H1 (cell line): Measurements from ENCODE around the gene KIF1B.

ENCODE experiments used
- ASH2L ChIP-seq: fragments of 200-600, 300-600 bp; sonication (generic); IDR thresholded peaks from one replicate; pipeline ENCODE4 v1.7.1; 2017; ENCODE audit warnings: low read length
- CTBP2 ChIP-seq: IDR thresholded peaks from 2 replicates; pipeline ENCODE4 v1.7.0; 2011; ENCODE audit warnings: borderline replicate concordance, mild to moderate bottlenecking, moderate library complexity, mixed read lengths, low read length; ENCODE audit not compliant: insufficient read depth, insufficient read length
- EP300 ChIP-seq, 2 experiments: IDR thresholded peaks; 1 replicate in 1 of 2; 2 replicates in 1 of 2; pipeline ENCODE4 v1.6.1; 2011 to 2012; ENCODE audit warnings: low read depth in 2 of 2, low read length in 2 of 2, mild to moderate bottlenecking in 2 of 2, borderline replicate concordance in 1 of 2, inconsistent platforms in 1 of 2, moderate library complexity in 1 of 2
- EZH2 ChIP-seq: fragments of 200-600 bp; sonication (generic); IDR thresholded peaks from 2 replicates; pipeline ENCODE4 v1.7.1; 2012; ENCODE audit warnings: low read depth, mild to moderate bottlenecking, moderate library complexity, low read length, inconsistent platforms; ENCODE audit not compliant: severe bottlenecking
- HDAC2 ChIP-seq, 2 experiments: fragments of 300-600 bp in 1 of 2; sonication (generic) in 1 of 2; IDR thresholded peaks; 2 replicates each; pipeline ENCODE4 v1.6.1; 2011 to 2012; ENCODE audit warnings: low read depth in 2 of 2, low read length in 2 of 2, mild to moderate bottlenecking in 2 of 2, moderate library complexity in 2 of 2, borderline replicate concordance in 1 of 2, inconsistent platforms in 1 of 2
- JUN ChIP-seq: IDR thresholded peaks from 2 replicates; pipeline ENCODE4 v1.6.1; 2011; ENCODE audit warnings: low read depth, mild to moderate bottlenecking, improper control_type of control experiment, low read length
- POLR2A ChIP-seq, 2 experiments: IDR thresholded peaks; 1 replicate in 1 of 2; 2 replicates in 1 of 2; pipeline ENCODE4 v1.6.1; 2011; ENCODE audit warnings: low read depth in 2 of 2, low read length in 2 of 2, mild to moderate bottlenecking in 2 of 2; ENCODE audit errors: control extremely low read depth in 1 of 2
- RAD21 ChIP-seq, 2 experiments: IDR thresholded peaks in 1 of 2; conservative IDR thresholded peaks in 1 of 2; 2 replicates each; pipeline ENCODE4 v1.6.1; 2011; ENCODE audit warnings: low read depth in 2 of 2, low read length in 2 of 2, improper control_type of control experiment in 1 of 2, inconsistent platforms in 1 of 2, mild to moderate bottlenecking in 1 of 2, moderate library complexity in 1 of 2
- RFX5 ChIP-seq: IDR thresholded peaks from 2 replicates; pipeline ENCODE4 v1.6.1; 2011; ENCODE audit warnings: low read depth, low read length, improper control_type of control experiment, borderline replicate concordance
- TF ChIP-seq, protein P1 (sequence below), 3 experiments: IDR thresholded peaks; 1 replicate in 2 of 3; 2 replicates in 1 of 3; pipeline versions ENCODE4 v1.5.1 to v1.6.1; 2011; ENCODE audit warnings: low read length in 3 of 3, mild to moderate bottlenecking in 3 of 3, inconsistent platforms in 2 of 3, low read depth in 1 of 3, moderate library complexity in 1 of 3; ENCODE audit not compliant: insufficient read depth in 1 of 3; ENCODE audit errors: control extremely low read depth in 1 of 3
- TF ChIP-seq, protein P2 (sequence below): IDR thresholded peaks from 2 replicates; pipeline ENCODE4 v1.6.1; 2012; ENCODE audit warnings: inconsistent platforms

DNA sequence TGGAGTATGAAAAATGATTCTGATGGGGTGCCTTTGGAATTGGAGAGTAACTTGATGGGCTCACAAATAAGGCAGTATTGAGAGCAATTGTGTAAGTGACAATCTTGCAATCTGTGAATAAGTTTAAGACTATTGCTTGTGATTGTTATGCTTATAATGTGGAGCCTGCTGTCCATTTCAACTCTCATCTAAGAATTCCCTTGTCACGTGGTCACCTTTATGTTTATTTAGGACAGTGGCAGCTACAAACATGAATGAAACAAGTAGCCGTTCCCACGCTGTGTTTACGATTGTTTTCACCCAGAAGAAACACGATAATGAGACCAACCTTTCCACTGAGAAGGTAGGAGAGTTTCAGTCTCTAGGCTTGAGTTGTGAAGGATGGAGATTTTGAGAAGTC, 57.6 kb downstream of the KIF1B start:
- TF ChIP-seq, protein P1, sequence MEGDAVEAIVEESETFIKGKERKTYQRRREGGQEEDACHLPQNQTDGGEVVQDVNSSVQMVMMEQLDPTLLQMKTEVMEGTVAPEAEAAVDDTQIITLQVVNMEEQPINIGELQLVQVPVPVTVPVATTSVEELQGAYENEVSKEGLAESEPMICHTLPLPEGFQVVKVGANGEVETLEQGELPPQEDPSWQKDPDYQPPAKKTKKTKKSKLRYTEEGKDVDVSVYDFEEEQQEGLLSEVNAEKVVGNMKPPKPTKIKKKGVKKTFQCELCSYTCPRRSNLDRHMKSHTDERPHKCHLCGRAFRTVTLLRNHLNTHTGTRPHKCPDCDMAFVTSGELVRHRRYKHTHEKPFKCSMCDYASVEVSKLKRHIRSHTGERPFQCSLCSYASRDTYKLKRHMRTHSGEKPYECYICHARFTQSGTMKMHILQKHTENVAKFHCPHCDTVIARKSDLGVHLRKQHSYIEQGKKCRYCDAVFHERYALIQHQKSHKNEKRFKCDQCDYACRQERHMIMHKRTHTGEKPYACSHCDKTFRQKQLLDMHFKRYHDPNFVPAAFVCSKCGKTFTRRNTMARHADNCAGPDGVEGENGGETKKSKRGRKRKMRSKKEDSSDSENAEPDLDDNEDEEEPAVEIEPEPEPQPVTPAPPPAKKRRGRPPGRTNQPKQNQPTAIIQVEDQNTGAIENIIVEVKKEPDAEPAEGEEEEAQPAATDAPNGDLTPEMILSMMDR (IDR thresholded peaks at IDR 0.05; ENCODE audit: control extremely low read depth in 1 of 3, insufficient read depth in 1 of 3, low read depth in 1 of 3, low read length in 3 of 3): no peak
- no peak for TF ChIP-seq ASH2L
- TF ChIP-seq POLR2A (IDR thresholded peaks at IDR 0.05; ENCODE audit: control extremely low read depth in 1 of 2, low read depth in 2 of 2, low read length in 2 of 2): no peak
- no peak for TF ChIP-seq RAD21 (IDR thresholded peaks at IDR 0.05 in 1 of 2, conservative IDR thresholded peaks at IDR 0.05 in 1 of 2; ENCODE audit: low read depth in 2 of 2, low read length in 2 of 2)
- TF ChIP-seq RFX5: no peak
- TF ChIP-seq, protein P2, sequence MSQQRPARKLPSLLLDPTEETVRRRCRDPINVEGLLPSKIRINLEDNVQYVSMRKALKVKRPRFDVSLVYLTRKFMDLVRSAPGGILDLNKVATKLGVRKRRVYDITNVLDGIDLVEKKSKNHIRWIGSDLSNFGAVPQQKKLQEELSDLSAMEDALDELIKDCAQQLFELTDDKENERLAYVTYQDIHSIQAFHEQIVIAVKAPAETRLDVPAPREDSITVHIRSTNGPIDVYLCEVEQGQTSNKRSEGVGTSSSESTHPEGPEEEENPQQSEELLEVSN: no peak
- TF ChIP-seq CTBP2: no peak
- TF ChIP-seq EZH2: no peak
- no peak for TF ChIP-seq JUN
- TF ChIP-seq EP300 (IDR thresholded peaks at IDR 0.05; ENCODE audit: borderline replicate concordance in 1 of 2, low read depth in 2 of 2, low read length in 2 of 2): no peak
- no peak for TF ChIP-seq HDAC2 (IDR thresholded peaks at IDR 0.05; ENCODE audit: borderline replicate concordance in 1 of 2, low read depth in 2 of 2, low read length in 2 of 2)
